Measurements from ENCODE around the gene TMEM19.
"Not testable (repeated sequence)": the region's sequence is repeated elsewhere in the genome, so short reads cannot be mapped to it uniquely, and the experiment has no call there.

The TMEM19 gene

DNA sequence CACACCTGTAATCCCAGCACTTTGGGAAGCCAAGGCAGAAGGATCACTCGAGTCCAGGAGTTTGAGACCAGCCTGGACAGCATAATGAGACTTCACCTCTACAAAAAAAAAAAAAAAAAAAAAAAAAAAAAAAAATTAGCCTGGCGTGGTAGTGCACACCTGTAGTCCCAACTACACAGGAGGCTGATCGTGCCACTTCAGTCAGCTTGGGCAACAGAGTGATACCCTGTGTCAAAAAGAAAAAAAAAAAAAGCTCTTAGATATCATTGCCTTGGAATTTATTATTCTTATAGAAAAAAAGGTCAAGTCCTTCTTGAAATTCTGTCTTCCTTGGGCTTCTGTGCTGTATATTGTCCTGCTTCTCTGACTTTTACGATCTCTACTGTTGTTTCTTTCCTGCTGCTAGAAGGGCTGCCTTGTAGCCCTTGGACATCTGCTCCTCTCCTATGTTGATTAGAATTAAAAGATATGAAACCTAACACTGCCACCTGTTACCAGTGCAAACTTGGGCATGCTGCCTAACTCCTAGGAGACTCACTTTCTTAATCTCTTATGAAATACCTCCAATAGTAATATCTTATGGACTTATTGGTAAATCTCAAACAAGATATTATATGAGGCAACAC is 5.7 kb downstream of the TMEM19 start:
- no peaks in the 10 kb centered on the region for H3K36me3 ChIP-seq
- H3K4me1 ChIP-seq (ENCODE audit: control insufficient read depth in 1 of 2, insufficient read depth in 1 of 2, low read depth in 1 of 2, low read length in 1 of 2), result peaks cover 2 to 5% of the 10 kb centered on the region in 2 experiments
- H3K27me3 ChIP-seq, result no peaks in the 10 kb centered on the region
- H3K9me3 ChIP-seq, result no peaks in the 10 kb centered on the region
- H3K4me3 ChIP-seq (ENCODE audit: low read depth in 1 of 2, low read length in 1 of 2), result no peak overlapping the region
- no peak for TF ChIP-seq CTCF (IDR thresholded peaks at IDR 0.05)
- H3K27ac ChIP-seq, result no peak overlapping the region

GRCh38 chr12:71693126-71693525 is 7.2 kb downstream of the TMEM19 start:
- Histone ChIP-seq H3K4me3 (ENCODE audit: low read depth in 1 of 2, low read length in 1 of 2) (no peak overlapping the region), H3K27ac (no peak overlapping the region), H3K4me1 (ENCODE audit: control insufficient read depth in 1 of 2, insufficient read depth in 1 of 2, low read depth in 1 of 2, low read length in 1 of 2) (no peaks in the 10 kb centered on the region), H3K9me3 (no peaks in the 10 kb centered on the region), H3K27me3 (no peaks in the 10 kb centered on the region), H3K36me3 (no peaks in the 10 kb centered on the region)
- TF ChIP-seq CTCF (IDR thresholded peaks at IDR 0.05), result no peak

DNA sequence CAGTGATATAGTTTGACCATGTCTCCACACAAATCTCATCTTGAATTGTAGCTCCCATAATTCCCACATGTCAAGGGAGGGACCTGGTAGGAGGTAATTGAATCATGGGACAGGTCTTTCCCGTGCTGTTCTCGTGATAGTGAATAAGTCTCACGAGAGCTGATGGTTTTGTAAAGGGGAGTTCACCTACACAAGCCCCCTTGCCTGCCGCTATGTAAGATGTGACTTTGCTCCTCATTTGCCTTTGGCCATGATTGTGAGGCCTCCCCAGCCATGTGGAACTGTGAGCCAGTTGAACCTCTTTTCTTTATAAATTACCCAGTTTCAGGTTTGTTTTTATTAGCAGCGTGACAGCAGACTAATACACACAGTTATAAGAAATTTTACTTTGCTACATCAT is 7.8 kb downstream of the TMEM19 start:
- H3K27ac ChIP-seq; H3K36me3 ChIP-seq; H3K4me1 ChIP-seq (ENCODE audit: control insufficient read depth in 1 of 2, insufficient read depth in 1 of 2, low read depth in 1 of 2, low read length in 1 of 2); H3K4me3 ChIP-seq (ENCODE audit: low read depth in 1 of 2, low read length in 1 of 2); H3K9me3 ChIP-seq; H3K27me3 ChIP-seq: not testable (repeated sequence)

GRCh38 chr12:71694099-71694820 is 8.4 kb downstream of the TMEM19 start:
- Histone ChIP-seq H3K36me3 (no peaks in the 10 kb centered on the region), H3K4me3 (ENCODE audit: low read depth in 1 of 2, low read length in 1 of 2) (no peak overlapping the region), H3K27me3 (no peaks in the 10 kb centered on the region), H3K4me1 (ENCODE audit: control insufficient read depth in 1 of 2, insufficient read depth in 1 of 2, low read depth in 1 of 2, low read length in 1 of 2) (no peaks in the 10 kb centered on the region), H3K27ac (no peak overlapping the region), H3K9me3 (no peaks in the 10 kb centered on the region)
- no peak for TF ChIP-seq CTCF (IDR thresholded peaks at IDR 0.05)

- Histone ChIP-seq H3K27ac (no peak overlapping the region), H3K4me3 (ENCODE audit: low read depth in 1 of 2, low read length in 1 of 2) (no peak overlapping the region), H3K36me3 (no peaks in the 10 kb centered on the region), H3K27me3 (no peaks in the 10 kb centered on the region), H3K4me1 (ENCODE audit: control insufficient read depth in 1 of 2, insufficient read depth in 1 of 2, low read depth in 1 of 2, low read length in 1 of 2) (no peaks in the 10 kb centered on the region), H3K9me3 (no peaks in the 10 kb centered on the region)
- TF ChIP-seq CTCF (IDR thresholded peaks at IDR 0.05), result no peak
Measured at GRCh38 chr12:71695782-71696181, 9.9 kb downstream of the TMEM19 start.

DNA sequence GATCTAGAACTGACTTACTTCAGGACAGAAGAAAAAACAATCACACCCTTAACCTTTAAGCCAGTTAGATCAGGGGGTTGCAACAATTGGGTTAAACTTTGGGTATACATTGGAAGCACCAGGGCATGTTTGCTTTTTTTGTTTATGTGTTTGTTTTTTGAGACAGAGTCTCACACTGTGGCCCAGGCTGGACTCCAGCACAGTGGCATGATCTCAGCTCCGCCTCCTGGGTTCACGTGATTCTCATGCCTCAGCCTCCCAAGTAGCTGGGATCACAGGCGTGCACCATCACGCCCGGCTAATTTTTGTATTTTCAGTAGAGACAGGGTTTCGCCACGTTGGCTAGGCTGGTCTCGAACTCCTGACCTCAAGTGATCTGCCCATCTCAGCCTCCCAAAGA is 16.3 kb downstream of the TMEM19 start:
- not testable (repeated sequence) for H3K4me3 ChIP-seq (ENCODE audit: low read depth in 1 of 2, low read length in 1 of 2); H3K36me3 ChIP-seq; H3K4me1 ChIP-seq (ENCODE audit: control insufficient read depth in 1 of 2, insufficient read depth in 1 of 2, low read depth in 1 of 2, low read length in 1 of 2); H3K27me3 ChIP-seq; H3K27ac ChIP-seq; H3K9me3 ChIP-seq
